Measurements from ENCODE around the gene PRAC1.

PRAC1 gene

DNA sequence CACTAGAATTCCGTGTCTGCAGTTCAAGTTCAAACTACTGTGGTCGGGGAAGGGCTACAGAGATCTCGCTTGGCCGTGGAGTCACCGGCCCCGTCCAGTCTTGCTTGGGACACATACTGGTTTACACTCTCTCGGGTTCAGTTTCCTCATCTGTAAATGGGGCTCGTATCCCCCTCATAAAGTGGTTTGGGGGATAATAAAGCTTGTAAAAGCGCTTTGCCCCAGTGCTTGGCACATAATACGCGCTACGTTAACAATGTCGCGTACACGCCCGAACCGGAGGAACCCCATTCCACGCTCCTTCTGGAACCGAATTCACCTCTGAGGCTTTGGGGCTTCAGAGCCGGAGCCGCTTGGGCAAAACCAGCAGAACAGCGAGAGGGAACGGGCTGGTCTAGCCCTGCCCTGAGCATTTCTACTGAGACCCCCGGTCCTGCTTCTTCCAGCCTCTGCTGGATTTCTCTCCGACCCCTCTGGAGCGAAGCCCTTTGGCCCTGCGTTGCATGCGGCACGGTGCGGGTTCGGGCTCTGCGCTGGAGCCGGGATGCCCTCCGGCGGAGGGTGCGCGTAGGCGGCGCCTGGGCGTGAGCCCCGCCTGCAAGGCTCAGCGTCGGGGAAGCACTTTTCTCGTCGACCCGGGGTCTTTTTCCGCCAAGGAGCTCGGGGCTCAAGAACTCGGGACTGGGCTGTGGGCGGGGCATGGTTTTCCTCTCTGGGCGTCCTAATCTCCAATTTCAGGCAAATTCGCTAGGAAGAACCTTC lies 32.4 kb upstream of the PRAC1 start:
- peaks cover 61 to 83% (median 73%) of the 10 kb centered on the region in 5 donors for H3K27me3 ChIP-seq (ENCODE audit: control insufficient read depth in 5 of 5, insufficient read depth in 4 of 5, low read length in 5 of 5)
- no peak overlapping the region for H3K4me3 ChIP-seq (ENCODE audit: low read depth in 1 of 5, low read length in 5 of 5)
- peaks cover 1 to 36% (median 21%) of the 10 kb centered on the region in 5 donors for H3K4me1 ChIP-seq (ENCODE audit: control insufficient read depth in 5 of 5, insufficient read depth in 5 of 5, low read length in 5 of 5)

DNA sequence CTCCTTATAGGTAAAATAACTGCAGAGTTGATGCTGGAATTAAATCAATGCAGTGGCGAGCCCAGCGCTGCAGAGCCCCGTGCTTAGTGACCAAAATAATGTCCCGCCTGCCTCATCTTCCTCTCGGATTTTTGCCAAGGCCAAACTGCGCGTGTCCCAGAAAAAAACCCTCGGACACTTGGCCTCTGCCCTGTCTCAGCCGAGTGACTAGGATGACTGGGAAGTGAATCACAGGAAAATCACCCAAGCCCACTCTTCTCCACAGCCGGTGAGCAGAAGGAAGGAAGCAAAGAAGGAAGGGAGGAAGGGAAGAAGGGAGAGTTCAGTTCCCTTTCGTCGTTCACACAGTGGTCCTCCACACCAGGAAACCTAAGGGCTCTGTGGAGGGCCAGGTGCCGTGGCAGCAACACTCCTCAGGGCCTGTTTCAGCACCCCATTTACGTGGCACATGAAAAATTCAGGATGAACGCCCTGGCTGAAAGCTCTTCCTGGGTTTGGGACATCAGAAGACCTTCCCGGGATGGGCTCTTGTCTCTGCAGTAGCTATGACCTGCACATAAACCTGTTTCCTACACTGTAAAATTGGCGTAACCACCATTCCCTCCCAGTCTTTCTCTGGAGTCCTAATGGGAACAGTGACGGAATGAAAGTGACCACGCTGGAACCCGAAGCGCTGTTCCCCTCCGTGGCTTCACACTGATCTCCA lies 31.6 kb upstream of the PRAC1 start:
- no peaks in the 10 kb centered on the region for H3K9me3 ChIP-seq (ENCODE audit: control insufficient read depth in 5 of 5, low read length in 5 of 5)
- no peak overlapping the region for H3K27ac ChIP-seq (ENCODE audit: low read depth, low read length)
- no peak overlapping the region for H3K9ac ChIP-seq (ENCODE audit: low read length in 5 of 5)
- no peak overlapping the region for H3K4me3 ChIP-seq (ENCODE audit: low read depth in 1 of 5, low read length in 5 of 5)
- no peaks in the 10 kb centered on the region for H3K36me3 ChIP-seq (ENCODE audit: control insufficient read depth in 5 of 5, insufficient read depth in 5 of 5, low read length in 5 of 5)
- peaks cover 1 to 36% (median 21%) of the 10 kb centered on the region in 5 donors for H3K4me1 ChIP-seq (ENCODE audit: control insufficient read depth in 5 of 5, insufficient read depth in 5 of 5, low read length in 5 of 5)
- peaks cover 64 to 89% (median 80%) of the 10 kb centered on the region in 5 donors for H3K27me3 ChIP-seq (ENCODE audit: control insufficient read depth in 5 of 5, insufficient read depth in 4 of 5, low read length in 5 of 5)

More for the DNA sequence above, 32.4 kb upstream of the PRAC1 start:
- Histone ChIP-seq H3K36me3 (ENCODE audit: control insufficient read depth in 5 of 5, insufficient read depth in 5 of 5, low read length in 5 of 5) (no peaks in the 10 kb centered on the region), H3K9me3 (ENCODE audit: control insufficient read depth in 5 of 5, low read length in 5 of 5) (no peaks in the 10 kb centered on the region), H3K27ac (ENCODE audit: low read depth, low read length) (no peak overlapping the region), H3K9ac (ENCODE audit: low read length in 5 of 5) (no peak overlapping the region)

DNA sequence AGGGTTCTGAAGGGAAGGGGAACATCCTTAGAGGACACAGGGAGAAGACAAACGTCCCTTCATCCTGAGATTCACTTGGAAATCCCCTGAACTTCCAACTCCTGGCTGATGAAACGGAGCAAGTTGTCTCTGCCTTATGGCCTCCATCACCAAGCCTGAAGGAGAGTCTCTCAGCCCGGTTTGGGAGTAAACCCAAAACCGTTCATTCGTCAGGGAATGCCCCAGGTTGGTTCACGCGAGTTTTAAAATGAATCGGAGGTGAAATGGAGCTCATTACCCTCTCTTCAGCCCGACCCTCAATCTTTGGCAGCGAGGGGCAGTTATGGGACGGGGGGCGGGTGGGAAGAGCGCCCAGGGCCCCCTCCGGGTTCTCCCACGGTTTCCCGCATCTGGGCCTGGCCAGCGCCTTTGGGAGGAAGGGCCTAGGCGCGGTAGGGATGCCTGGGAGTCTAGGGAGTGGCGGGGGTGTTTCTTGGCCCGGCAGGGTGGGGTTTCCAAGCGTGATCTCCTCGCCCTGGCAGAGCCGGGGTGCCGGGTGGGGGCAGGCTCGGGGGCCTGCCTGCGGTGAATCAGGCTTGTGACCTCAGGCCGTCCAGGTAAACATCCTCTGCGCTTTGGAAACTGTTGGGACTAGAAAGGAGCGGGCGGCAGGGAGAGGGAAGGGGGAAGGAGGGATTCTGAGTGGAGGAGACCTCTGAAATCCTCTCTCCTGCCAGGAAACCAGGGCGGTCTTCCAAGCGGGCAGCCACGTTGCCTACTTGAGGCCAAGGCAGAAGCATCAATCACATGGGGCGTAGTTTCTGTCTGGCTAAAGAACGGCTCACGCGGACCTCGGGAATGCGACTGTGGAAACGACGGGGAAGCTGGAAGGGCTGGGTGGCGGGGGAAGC lies 30.3 kb upstream of the PRAC1 start:
- Histone ChIP-seq H3K36me3 (ENCODE audit: control insufficient read depth in 5 of 5, insufficient read depth in 5 of 5, low read length in 5 of 5) (no peaks in the 10 kb centered on the region), H3K4me1 (ENCODE audit: control insufficient read depth in 5 of 5, insufficient read depth in 5 of 5, low read length in 5 of 5) (peaks cover 1 to 33% (median 21%) of the 10 kb centered on the region in 5 donors), H3K9me3 (ENCODE audit: control insufficient read depth in 5 of 5, low read length in 5 of 5) (no peaks in the 10 kb centered on the region), H3K4me3 (ENCODE audit: low read depth in 1 of 5, low read length in 5 of 5) (no peak overlapping the region), H3K9ac (ENCODE audit: low read length in 5 of 5) (no peak overlapping the region), H3K27me3 (ENCODE audit: control insufficient read depth in 5 of 5, insufficient read depth in 4 of 5, low read length in 5 of 5) (peaks cover 68 to 93% (median 83%) of the 10 kb centered on the region in 5 donors), H3K27ac (ENCODE audit: low read depth, low read length) (no peak overlapping the region)

DNA sequence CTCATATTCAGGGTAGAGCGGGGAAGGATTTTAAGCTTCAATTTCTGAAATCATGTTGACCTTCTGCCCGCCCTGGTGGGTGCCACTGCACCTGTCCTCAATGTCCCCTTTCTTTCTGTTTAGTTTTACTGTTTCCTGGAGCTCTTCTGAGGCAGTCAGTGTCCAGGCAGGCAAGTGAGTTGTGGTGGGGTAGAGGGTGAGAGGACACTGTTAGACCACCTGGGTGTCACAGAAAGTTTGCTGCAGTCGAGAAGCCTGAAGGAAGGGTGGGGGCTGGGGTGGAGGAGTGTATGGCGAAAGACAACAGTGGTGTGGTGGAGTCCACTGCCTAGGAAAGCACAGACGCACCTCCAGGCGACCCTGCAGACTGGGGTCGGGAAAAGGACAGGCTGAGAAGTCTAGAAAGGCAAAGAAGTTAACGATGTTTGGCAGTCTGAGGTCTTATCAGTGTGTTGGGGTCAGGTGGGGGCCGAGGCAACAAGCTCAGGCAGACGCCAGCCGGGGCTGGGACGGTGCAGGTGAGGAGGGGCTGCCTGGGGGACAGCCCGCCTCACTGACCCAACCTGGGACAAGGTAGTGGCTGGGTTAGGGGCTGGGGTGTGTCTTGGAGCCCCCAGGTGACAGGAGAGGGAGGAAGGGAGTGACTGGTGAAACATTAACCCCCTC lies 29.5 kb upstream of the PRAC1 start:
- Histone ChIP-seq H3K9ac (ENCODE audit: low read length in 5 of 5) (no peak overlapping the region), H3K4me1 (ENCODE audit: control insufficient read depth in 5 of 5, insufficient read depth in 5 of 5, low read length in 5 of 5) (peaks cover 1 to 31% (median 21%) of the 10 kb centered on the region in 5 donors), H3K4me3 (ENCODE audit: low read depth in 1 of 5, low read length in 5 of 5) (no peak overlapping the region), H3K27me3 (ENCODE audit: control insufficient read depth in 5 of 5, insufficient read depth in 4 of 5, low read length in 5 of 5) (peaks cover 69 to 93% (median 84%) of the 10 kb centered on the region in 5 donors), H3K36me3 (ENCODE audit: control insufficient read depth in 5 of 5, insufficient read depth in 5 of 5, low read length in 5 of 5) (no peaks in the 10 kb centered on the region), H3K9me3 (ENCODE audit: control insufficient read depth in 5 of 5, low read length in 5 of 5) (no peaks in the 10 kb centered on the region), H3K27ac (ENCODE audit: low read depth, low read length) (no peak overlapping the region)

DNA sequence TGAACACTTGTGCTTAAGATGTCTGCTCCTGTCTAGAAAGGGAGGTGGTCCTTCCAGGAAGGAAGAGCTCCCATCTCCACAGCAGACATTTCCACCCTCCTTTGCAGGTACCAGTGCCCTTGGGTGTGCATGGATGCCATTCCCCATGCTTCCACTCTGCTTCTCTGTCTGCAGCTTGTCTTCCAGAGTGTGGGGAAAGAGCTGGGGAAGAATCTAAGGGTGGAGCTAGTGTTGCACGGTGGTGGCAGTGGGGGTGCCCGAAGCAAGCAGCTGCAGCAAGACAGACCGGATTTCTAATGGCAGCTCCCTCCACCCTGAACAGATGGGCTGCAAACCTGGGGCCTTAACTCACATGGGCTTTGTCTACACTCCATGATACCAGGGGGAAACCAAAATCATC lies 28.9 kb upstream of the PRAC1 start:
- H3K9ac ChIP-seq (ENCODE audit: low read length in 5 of 5), result no peak overlapping the region
- H3K27ac ChIP-seq (ENCODE audit: low read depth, low read length), result no peak overlapping the region
- H3K9me3 ChIP-seq (ENCODE audit: control insufficient read depth in 5 of 5, low read length in 5 of 5), result no peaks in the 10 kb centered on the region
- H3K36me3 ChIP-seq (ENCODE audit: control insufficient read depth in 5 of 5, insufficient read depth in 5 of 5, low read length in 5 of 5), result no peaks in the 10 kb centered on the region
- H3K4me3 ChIP-seq (ENCODE audit: low read depth in 1 of 5, low read length in 5 of 5), result no peak overlapping the region
- H3K4me1 ChIP-seq (ENCODE audit: control insufficient read depth in 5 of 5, insufficient read depth in 5 of 5, low read length in 5 of 5), result peaks cover 1 to 35% (median 21%) of the 10 kb centered on the region in 5 donors
- peaks cover 65 to 95% (median 87%) of the 10 kb centered on the region in 5 donors for H3K27me3 ChIP-seq (ENCODE audit: control insufficient read depth in 5 of 5, insufficient read depth in 4 of 5, low read length in 5 of 5)

DNA sequence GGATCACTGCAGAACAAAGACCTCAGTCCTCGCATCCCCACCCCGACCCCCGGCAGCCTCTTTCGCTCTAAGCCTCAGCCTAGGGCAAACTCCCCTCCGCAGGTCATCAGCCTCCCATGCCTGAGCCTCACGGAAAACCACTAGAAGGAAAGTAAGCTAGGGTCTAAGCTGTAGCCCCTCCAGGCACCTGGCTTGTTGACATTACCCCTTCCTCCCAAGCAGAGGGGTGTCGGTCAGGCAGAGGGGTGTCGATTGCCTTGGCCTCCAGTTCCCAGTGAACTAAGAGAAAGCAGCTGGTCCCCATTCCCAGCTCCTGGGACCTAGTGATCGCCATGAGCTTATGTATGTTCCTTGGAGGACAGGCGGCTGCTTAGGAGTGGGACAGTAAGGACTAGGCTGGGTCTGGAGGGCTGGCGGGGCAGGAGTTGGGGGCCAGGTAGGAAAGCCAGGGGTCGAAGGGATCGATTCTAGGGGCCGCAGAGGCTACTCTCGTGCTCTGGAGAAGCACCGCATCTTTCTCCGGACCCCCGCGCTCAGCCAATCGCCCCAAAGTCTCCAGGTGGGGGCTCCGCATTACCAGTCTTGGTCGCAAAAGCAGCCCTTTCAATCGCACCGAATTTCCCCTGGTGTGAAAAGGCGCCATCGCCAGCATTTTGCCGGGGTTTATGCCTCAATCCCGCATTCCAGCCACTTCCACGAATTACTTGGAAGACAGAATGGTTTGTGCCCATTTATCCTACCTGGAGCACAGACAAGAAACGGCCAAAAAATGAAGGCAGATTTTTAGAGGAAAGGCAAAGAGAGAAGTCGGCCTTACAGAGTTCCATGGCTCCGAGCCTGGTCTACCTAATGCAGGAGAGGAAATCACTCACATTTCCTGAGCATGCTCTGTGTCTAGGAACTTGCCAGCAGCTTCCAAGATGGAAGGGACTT lies 27.6 kb upstream of the PRAC1 start:
- Histone ChIP-seq H3K9me3 (ENCODE audit: control insufficient read depth in 5 of 5, low read length in 5 of 5) (no peaks in the 10 kb centered on the region), H3K4me3 (ENCODE audit: low read depth in 1 of 5, low read length in 5 of 5) (no peak overlapping the region), H3K27ac (ENCODE audit: low read depth, low read length) (no peak overlapping the region), H3K4me1 (ENCODE audit: control insufficient read depth in 5 of 5, insufficient read depth in 5 of 5, low read length in 5 of 5) (peaks cover 1 to 24% (median 15%) of the 10 kb centered on the region in 5 donors), H3K36me3 (ENCODE audit: control insufficient read depth in 5 of 5, insufficient read depth in 5 of 5, low read length in 5 of 5) (no peaks in the 10 kb centered on the region), H3K9ac (ENCODE audit: low read length in 5 of 5) (no peak overlapping the region), H3K27me3 (ENCODE audit: control insufficient read depth in 5 of 5, insufficient read depth in 4 of 5, low read length in 5 of 5) (peaks cover 60 to 100% (median 90%) of the 10 kb centered on the region in 5 donors)

DNA sequence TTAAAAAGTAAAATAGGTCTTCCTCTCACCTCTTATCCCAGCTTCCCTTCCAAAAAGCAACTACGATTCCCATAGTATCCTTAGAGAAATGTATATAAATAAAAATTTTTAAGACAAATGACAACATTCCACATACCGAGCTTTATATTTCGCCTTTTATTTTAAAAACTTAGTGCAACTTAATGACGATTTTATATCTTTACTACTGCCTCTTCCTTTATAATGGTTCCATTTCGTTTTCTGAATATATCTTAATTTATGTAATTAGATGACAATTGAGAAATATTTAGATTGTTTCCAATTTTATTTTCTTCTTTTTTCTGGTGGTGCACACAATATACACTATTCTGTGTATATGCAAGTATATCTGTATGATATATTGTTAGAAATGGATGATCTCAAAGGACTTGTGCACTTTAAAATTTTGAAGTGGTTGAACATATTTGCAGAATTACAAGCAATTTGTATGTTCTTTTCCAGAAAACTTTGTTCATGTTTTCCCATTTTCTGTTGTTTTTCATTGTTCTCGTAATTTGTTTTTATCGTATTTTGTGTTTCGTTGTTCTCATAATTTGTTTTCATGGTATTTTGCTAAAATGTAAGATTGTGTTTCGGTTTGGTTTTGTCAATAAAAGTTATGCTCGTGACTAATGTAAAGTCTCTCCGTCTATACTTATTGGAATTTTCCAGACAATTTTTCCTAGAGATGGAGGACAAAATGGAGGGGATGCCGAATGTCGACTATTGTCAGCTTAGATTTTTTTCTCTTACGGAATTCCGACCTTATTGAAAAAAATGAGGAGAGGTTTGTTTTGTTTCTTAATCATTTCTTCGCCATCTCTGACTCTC lies 26.6 kb upstream of the PRAC1 start:
- Histone ChIP-seq H3K9ac (ENCODE audit: low read length in 5 of 5) (no peak overlapping the region), H3K4me1 (ENCODE audit: control insufficient read depth in 5 of 5, insufficient read depth in 5 of 5, low read length in 5 of 5) (peaks cover 0 to 15% (median 8%) of the 10 kb centered on the region in 5 donors), H3K36me3 (ENCODE audit: control insufficient read depth in 5 of 5, insufficient read depth in 5 of 5, low read length in 5 of 5) (no peaks in the 10 kb centered on the region), H3K27me3 (ENCODE audit: control insufficient read depth in 5 of 5, insufficient read depth in 4 of 5, low read length in 5 of 5) (peaks cover 52 to 99% (median 86%) of the 10 kb centered on the region in 5 donors), H3K9me3 (ENCODE audit: control insufficient read depth in 5 of 5, low read length in 5 of 5) (no peaks in the 10 kb centered on the region), H3K27ac (ENCODE audit: low read depth, low read length) (no peak overlapping the region), H3K4me3 (ENCODE audit: low read depth in 1 of 5, low read length in 5 of 5) (no peak overlapping the region)

Measured in subcutaneous abdominal adipose tissue (tissue), 5 donors.